GM23248 (cell line): ENCODE data around the gene PSMA7. TPM values are rescaled to one million over a fixed set of nuclear protein-coding genes. Genes with fewer than 3 reads are reported as not detected.

ENCODE experiments used
- DNase-seq: peaks from one replicate; pipeline ENCODE4 v3.0.0-alpha.2; 2015
- H2AFZ ChIP-seq: fragments of 200-600 bp; sonication (generic); 2 replicates; pipeline ENCODE4 v1.6.1; 2016; ENCODE audit warnings: antibody characterized with exemption
- H3F3A ChIP-seq: fragments of 200-600 bp; sonication (generic); 2 replicates; pipeline ENCODE4 v1.6.1; 2016; ENCODE audit warnings: mild to moderate bottlenecking, antibody characterized with exemption, mixed run types; ENCODE audit not compliant: insufficient read depth
- H3K27ac ChIP-seq: fragments of 200-600 bp; sonication (generic); 2 replicates; pipeline ENCODE4 v1.5.1; 2016; ENCODE audit warnings: mild to moderate bottlenecking
- H3K27me3 ChIP-seq: fragments of 200-600 bp; sonication (generic); replicated peaks from 2 replicates; pipeline ENCODE4 v1.6.1; 2016; ENCODE audit warnings: mild to moderate bottlenecking; ENCODE audit not compliant: insufficient read depth
- H3K36me3 ChIP-seq: fragments of 200-600 bp; sonication (generic); 2 replicates; pipeline ENCODE4 v1.6.1; 2016; ENCODE audit warnings: low read depth, mild to moderate bottlenecking
- H3K4me1 ChIP-seq: fragments of 200-600 bp; sonication (generic); 2 replicates; pipeline ENCODE4 v1.6.1; 2016; ENCODE audit warnings: mild to moderate bottlenecking; ENCODE audit not compliant: insufficient read depth
- H3K4me2 ChIP-seq: fragments of 200-600 bp; sonication (generic); one replicate; pipeline ENCODE4 v1.6.1; 2016; ENCODE audit warnings: mild to moderate bottlenecking; ENCODE audit not compliant: unreplicated experiment
- H3K4me3 ChIP-seq: fragments of 200-600 bp; sonication (generic); 2 replicates; pipeline ENCODE4 v1.5.1; 2016; ENCODE audit warnings: mild to moderate bottlenecking
- H3K79me2 ChIP-seq: fragments of 200-600 bp; sonication (generic); 2 replicates; pipeline ENCODE4 v1.6.1; 2016; ENCODE audit warnings: mild to moderate bottlenecking; ENCODE audit not compliant: insufficient read depth
- H3K9ac ChIP-seq: fragments of 200-600 bp; sonication (generic); 2 replicates; pipeline ENCODE4 v1.6.1; 2016; ENCODE audit warnings: mild to moderate bottlenecking
- H3K9me2 ChIP-seq: fragments of 200-600 bp; sonication (generic); 2 replicates; pipeline ENCODE4 v1.6.1; 2016; ENCODE audit warnings: mixed run types, mild to moderate bottlenecking, moderate library complexity; ENCODE audit not compliant: insufficient read depth
- H3K9me3 ChIP-seq: fragments of 200-600 bp; sonication (generic); one replicate; pipeline ENCODE4 v1.6.1; 2017; ENCODE audit warnings: low read depth
- H4K20me1 ChIP-seq: fragments of 200-600 bp; sonication (generic); 2 replicates; pipeline ENCODE4 v1.6.0; 2016; ENCODE audit not compliant: insufficient read depth
- EZH2 ChIP-seq: fragments of 200-600 bp; sonication (generic); IDR thresholded peaks from 2 replicates; pipeline ENCODE4 v1.6.1; 2018; ENCODE audit warnings: antibody characterized with exemption, mild to moderate bottlenecking; ENCODE audit not compliant: insufficient read depth, poor library complexity, severe bottlenecking
- EZH2phosphoT487 ChIP-seq: fragments of 200-600 bp; sonication (generic); IDR thresholded peaks from 2 replicates; pipeline ENCODE4 v1.6.1; 2018; ENCODE audit warnings: antibody characterized with exemption, moderate library complexity, mild to moderate bottlenecking, low read depth; ENCODE audit not compliant: insufficient read depth
- WGBS, 2 experiments: methylation state at CpG; one replicate each; pipeline ENCODE4 v1.1.6; 2015 to 2017; ENCODE audit warnings: low lambda C conversion rate in 2 of 2, low coverage in 1 of 2; ENCODE audit errors: missing lambda C conversion rate in 2 of 2; 5-methylcytosine and 5-hydroxymethylcytosine counted together
- in situ Hi-C: fragments of 300-500 bp; cut with MboI; formaldehyde crosslinking; loops from 2 replicates; pipeline ENCODE4 v1.15.0; 2020
- polyA plus RNA-seq: library from polyadenylated mRNA; unstranded; fragments of >200 nt; fragmentation: Nextera tagmentation; extraction: Ambion mirVana; gene quantifications from 2 replicates; pipeline ENCODE4 v1.2.1, GENCODE V29; 2016
- total RNA-seq: library from RNA; depleted of rRNA; stranded (reverse); fragments of >200 nt; shearing (Covaris generic); gene quantifications from 2 replicates; pipeline ENCODE4 v1.2.3, GENCODE V29; 2014

Gene PSMA7
- total and polyA plus RNA-seq, 2 experiments from 2014 or later: 268 to 488 TPM

- H2AFZ ChIP-seq: peak within 1 kb of the TSS; percentile 92
- in situ Hi-C loops: no loop called here
- WGBS, 2 experiments: 1% methylated on average over 34 to 76 of the region's 124 CpGs
These were observed 21.2 kb downstream of the PSMA7 start, which contains the start of gene LSM14B for GRCh38 chr20:62121776-62122653. LSM14B (plus strand) TSS chr20:62122475; CDS start chr20:62122667, 192 bp downstream.

DNA sequence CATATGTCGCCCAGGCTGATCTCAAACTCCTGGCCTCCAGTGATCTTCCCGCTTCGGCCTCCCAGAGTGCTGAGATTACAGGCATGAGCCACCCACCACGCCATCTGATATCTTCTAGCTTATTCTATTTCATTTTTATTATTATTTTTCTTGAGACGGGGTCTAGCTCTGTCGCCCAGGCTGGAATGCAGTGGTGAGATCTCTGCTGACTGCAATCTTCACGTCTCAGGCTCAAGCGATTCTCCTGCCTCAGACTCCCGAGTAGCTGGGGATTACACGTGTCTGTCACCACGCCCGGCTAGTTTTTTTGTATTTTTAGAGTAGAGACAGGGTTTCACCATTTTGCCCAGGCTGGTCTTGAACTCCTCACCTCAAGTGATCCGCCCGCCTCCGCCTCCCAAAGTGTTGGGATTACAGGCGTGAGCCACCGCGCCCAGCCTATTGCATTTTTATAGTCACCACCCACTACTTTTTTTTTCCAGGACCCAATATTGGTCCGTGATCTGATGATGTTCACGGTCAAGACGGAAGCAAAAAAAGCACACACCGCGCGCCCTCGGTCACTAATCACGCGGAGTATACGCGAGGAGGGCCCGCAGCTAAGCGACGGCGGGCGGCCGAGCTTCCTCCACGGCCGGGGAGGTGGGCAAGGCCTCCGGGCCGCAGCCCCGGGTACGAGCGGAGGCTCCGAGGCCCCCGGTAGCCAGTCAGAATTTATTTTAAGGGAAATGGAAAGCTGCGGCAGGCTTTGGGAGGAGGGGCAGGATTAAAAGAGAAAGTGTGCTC lies 22.0 kb downstream of the PSMA7 start:
- DNase-seq: peak; percentile 86
- H3K4me3 ChIP-seq: peak overlapping the region; percentile 94
- H3K9ac ChIP-seq: peak overlapping the region; percentile 93
- TF ChIP-seq EZH2: no peak
- no peak for TF ChIP-seq EZH2phosphoT487
- H3K9me2 ChIP-seq: no peaks in the 10 kb centered on the region
- H3K4me1 ChIP-seq: peaks cover 11% of the 10 kb centered on the region
- H3F3A ChIP-seq: 0 out of 2 replicates have a peak, but pooled peaks cover 7% of the 10 kb centered on the region
- in situ Hi-C loops: no loop called here
- H2AFZ ChIP-seq: peak overlapping the region; percentile 92
- peaks cover 20% of the 10 kb centered on the region for H3K27me3 ChIP-seq
- H3K9me3 ChIP-seq: no peaks in the 10 kb centered on the region
- H3K79me2 ChIP-seq: peaks cover 35% of the 10 kb centered on the region
- H3K27ac ChIP-seq: peak overlapping the region; percentile 98
- peak overlapping the region; percentile 86 for H3K4me2 ChIP-seq
- peaks cover 12% of the 10 kb centered on the region; the same call in 1 of the 2 replicates for H3K36me3 ChIP-seq
- peaks cover 12% of the 10 kb centered on the region; the same call in 1 of the 2 replicates for H4K20me1 ChIP-seq
- WGBS, 2 experiments: 11% methylated on average over 45 of the region's 45 CpGs

More at GRCh38 chr20:62121776-62122653, 21.2 kb downstream of the PSMA7 start, which contains the start of gene LSM14B:
- Histone ChIP-seq H3K4me2 (peak within 1 kb of the TSS; percentile 86), H3K79me2 (peaks cover 41% of the 10 kb centered on the region), H3K9ac (peak within 1 kb of the TSS; percentile 93), H3K4me1 (peaks cover 11% of the 10 kb centered on the region), H3K27ac (peak within 1 kb of the TSS; percentile 98), H3K27me3 (peaks cover 13% of the 10 kb centered on the region), H3K36me3 (peaks cover 20% of the 10 kb centered on the region; the same call in 1 of the 2 replicates), H3K9me2 (no peaks in the 10 kb centered on the region), H4K20me1 (peaks cover 12% of the 10 kb centered on the region; the same call in 1 of the 2 replicates), H3K9me3 (no peaks in the 10 kb centered on the region), H3F3A (0 out of 2 replicates have a peak, but pooled peaks cover 7% of the 10 kb centered on the region), H3K4me3 (peak within 1 kb of the TSS; percentile 94)
- TF ChIP-seq EZH2: no peak
- TF ChIP-seq EZH2phosphoT487: no peak
- DNase-seq: peak; percentile 99

GRCh38 chr20:62120365-62120762 lies 22.8 kb downstream of the PSMA7 start:
- no peak for DNase-seq
- H3K9ac ChIP-seq: no peak overlapping the region
- H3K9me3 ChIP-seq: no peaks in the 10 kb centered on the region
- no peaks in the 10 kb centered on the region for H3K9me2 ChIP-seq
- peaks cover 26% of the 10 kb centered on the region for H3K79me2 ChIP-seq
- no peak for TF ChIP-seq EZH2phosphoT487
- 0 out of 2 replicates have a peak, but pooled peaks cover 7% of the 10 kb centered on the region for H3F3A ChIP-seq
- H3K4me2 ChIP-seq: no peak overlapping the region
- 98% methylated on average over 5 of the region's 5 CpGs for WGBS, 2 experiments
- peaks cover 11% of the 10 kb centered on the region for H3K4me1 ChIP-seq
- in situ Hi-C loops: no loop called here
- peaks cover 12% of the 10 kb centered on the region; the same call in 1 of the 2 replicates for H4K20me1 ChIP-seq
- H2AFZ ChIP-seq: no peak overlapping the region
- peaks cover 20% of the 10 kb centered on the region for H3K27me3 ChIP-seq
- H3K27ac ChIP-seq: no peak overlapping the region
- 0 out of 2 replicates have a peak, but pooled peaks cover 4% of the 10 kb centered on the region for H3K36me3 ChIP-seq
- H3K4me3 ChIP-seq: no peak overlapping the region
